ENCODE measurements around the gene CRTC3. TPM values are rescaled to one million over a fixed set of nuclear protein-coding genes. Genes with fewer than 3 reads are reported as not detected.

CRTC3 gene
- total and polyA plus RNA-seq, 2 of the 4 experiments (the other 2 are of a cell fraction), result 4.7 to 14.8 TPM

DNA sequence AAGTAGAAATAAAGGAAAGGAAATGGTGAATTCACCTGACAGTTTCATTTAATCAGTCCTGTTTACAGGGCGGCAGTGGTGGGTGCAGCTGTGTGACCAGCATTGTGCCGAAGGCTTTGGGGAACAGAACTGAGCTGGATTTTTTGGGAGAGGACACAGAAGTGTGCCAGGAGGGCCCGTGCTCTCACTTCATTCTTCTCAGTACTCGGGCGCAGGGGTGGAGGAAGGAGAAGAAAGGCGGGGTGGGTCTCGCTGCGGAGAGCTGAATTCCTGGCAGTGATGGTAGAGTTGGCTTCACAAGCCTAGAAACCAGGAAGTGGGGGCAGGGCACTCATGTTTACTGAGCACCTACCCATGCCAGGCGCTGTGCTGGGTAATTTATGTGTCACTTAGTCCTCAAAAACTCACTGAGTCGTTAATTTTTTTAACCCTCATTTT is 64.6 kb downstream of the CRTC3 start:
- Histone ChIP-seq H3K18ac (ENCODE audit: low read depth, low read length) (peak overlapping the region; percentile 86), H4K20me1 (ENCODE audit: insufficient read depth, low read length) (peaks cover 4% of the 10 kb centered on the region; the same call in 1 of the 2 replicates), H3K23ac (ENCODE audit: low read depth, low read length) (no peak overlapping the region), H2AFZ (replicated peaks; ENCODE audit: low read length, poor library complexity) (no peak overlapping the region), H3K27me3 (ENCODE audit: control insufficient read depth, insufficient read depth, low read length) (no peaks in the 10 kb centered on the region), H2AK9ac (replicated peaks; ENCODE audit: low read depth, low read length, poor library complexity) (peak overlapping the region; percentile 32), H4K8ac (ENCODE audit: low read depth in 2 of 2, low read length in 2 of 2) (peak overlapping the region; percentile 45 to 47), H3K14ac (replicated peaks; ENCODE audit: low read depth, low read length) (peak overlapping the region; percentile 51), H3K4me3 (ENCODE audit: insufficient read depth, low read depth, low read length) (no peak overlapping the region), H4K91ac (ENCODE audit: insufficient read depth, low read depth, low read length) (peak overlapping the region; percentile 58), H3K9ac (ENCODE audit: low read depth, low read length) (no peak overlapping the region; the same call in 1 of the 2 replicates), H3K79me1 (ENCODE audit: low read depth in 1 of 2, low read length in 2 of 2) (peaks cover 45 to 68% of the 10 kb centered on the region in 2 experiments), H2BK15ac (ENCODE audit: low read depth, low read length) (no peak overlapping the region), H2BK120ac (ENCODE audit: low read depth, low read length) (peak overlapping the region; percentile 47; the same call in 1 of the 2 replicates), H3K4me2 (ENCODE audit: low read depth, low read length) (no peak overlapping the region), H3K56ac (ENCODE audit: extremely low read depth, insufficient read depth, low read length) (no peak overlapping the region), H3K4me1 (ENCODE audit: control insufficient read depth, insufficient read depth, low read length) (peaks cover 29% of the 10 kb centered on the region), H3K36me3 (ENCODE audit: control insufficient read depth, insufficient read depth, low read length) (peaks cover 16% of the 10 kb centered on the region), H3K4ac (ENCODE audit: low read depth, low read length) (0 out of 2 replicates have a peak overlapping the region, but pooled peaks have one; percentile 14), H4K5ac (ENCODE audit: low read depth, low read length) (peak overlapping the region; percentile 49), H3K27ac (ENCODE audit: insufficient read depth, low read length) (peak overlapping the region; percentile 78; the same call in 1 of the 2 replicates), H2BK5ac (ENCODE audit: low read depth, low read length, poor library complexity, severe bottlenecking) (peak overlapping the region; percentile 42), H3K9me1 (ENCODE audit: insufficient read depth, low read length) (peaks cover 22% of the 10 kb centered on the region), H3K9me3 (ENCODE audit: control insufficient read depth, insufficient read depth, low read length) (no peaks in the 10 kb centered on the region), H2BK20ac (ENCODE audit: low read depth, low read length) (0 out of 2 replicates have a peak overlapping the region, but pooled peaks have one; percentile 26), H2AK5ac (ENCODE audit: low read depth, low read length) (no peak overlapping the region; the same call in 1 of the 2 replicates)
- no TSS peak for BruUV-seq (replicated peaks)
- ChIA-PET CTCF (no interaction called here), POLR2A (ENCODE audit: unreplicated experiment) (no interaction called here)
- WGBS, 2 experiments (ENCODE audit: extremely low coverage in 2 of 2, insufficient read length in 1 of 2), result 56% methylated on average over 4 of the region's 10 CpGs; no CpG with 5 or more reads in 1 of the 2 experiments
- TF ChIP-seq RFX5 (IDR thresholded peaks at IDR 0.05; ENCODE audit: low read depth, low read length), result no peak
- no peak for TF ChIP-seq NFE2L2 (IDR thresholded peaks at IDR 0.05; ENCODE audit: low read depth, low read length)
- no peak for DNase-seq
- in situ Hi-C loops (cut with MboI; ENCODE audit: low sequenced_read_pairs), result no loop called here
- ATAC-seq (ENCODE audit: low read depth), result no peak
- dilution Hi-C loops (cut with HindIII; ENCODE audit: low sequenced_read_pairs, unreplicated experiment), result no loop called here
- intact Hi-C loops (cut with micrococcal nuclease), result no loop called here
